ENCODE measurements around the gene ISYNA1.
A peak's percentile ranks its signal among the peaks of the same experiment; 100 is the strongest.

Gene ISYNA1

GRCh38 chr19:18467978-18468377 is 30.0 kb upstream of the ISYNA1 start:
- DNase-seq (ENCODE audit: low spot score), result no peak

- DNase-seq (ENCODE audit: low spot score), result no peak
Measured at GRCh38 chr19:18466354-18466753, 28.4 kb upstream of the ISYNA1 start.

DNA sequence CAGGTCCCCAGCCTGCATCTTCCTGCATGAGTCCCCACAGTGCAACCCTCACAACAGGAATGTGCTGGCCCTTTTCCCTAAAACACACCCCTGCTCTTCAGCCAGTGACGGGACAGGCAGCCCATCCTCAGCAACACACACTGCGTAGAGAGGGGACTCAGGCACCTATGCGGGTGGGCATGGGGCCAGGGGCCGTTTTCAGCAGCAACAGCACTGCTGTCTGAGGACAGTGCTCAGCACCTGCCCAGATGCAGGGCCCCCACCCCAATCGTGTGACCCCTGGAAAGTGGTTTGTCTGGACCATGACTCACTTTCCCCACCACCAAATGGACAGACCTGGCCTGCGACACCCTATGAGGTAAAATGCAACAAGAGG is 28.0 kb upstream of the ISYNA1 start:
- DNase-seq (ENCODE audit: low spot score), result no peak

DNA sequence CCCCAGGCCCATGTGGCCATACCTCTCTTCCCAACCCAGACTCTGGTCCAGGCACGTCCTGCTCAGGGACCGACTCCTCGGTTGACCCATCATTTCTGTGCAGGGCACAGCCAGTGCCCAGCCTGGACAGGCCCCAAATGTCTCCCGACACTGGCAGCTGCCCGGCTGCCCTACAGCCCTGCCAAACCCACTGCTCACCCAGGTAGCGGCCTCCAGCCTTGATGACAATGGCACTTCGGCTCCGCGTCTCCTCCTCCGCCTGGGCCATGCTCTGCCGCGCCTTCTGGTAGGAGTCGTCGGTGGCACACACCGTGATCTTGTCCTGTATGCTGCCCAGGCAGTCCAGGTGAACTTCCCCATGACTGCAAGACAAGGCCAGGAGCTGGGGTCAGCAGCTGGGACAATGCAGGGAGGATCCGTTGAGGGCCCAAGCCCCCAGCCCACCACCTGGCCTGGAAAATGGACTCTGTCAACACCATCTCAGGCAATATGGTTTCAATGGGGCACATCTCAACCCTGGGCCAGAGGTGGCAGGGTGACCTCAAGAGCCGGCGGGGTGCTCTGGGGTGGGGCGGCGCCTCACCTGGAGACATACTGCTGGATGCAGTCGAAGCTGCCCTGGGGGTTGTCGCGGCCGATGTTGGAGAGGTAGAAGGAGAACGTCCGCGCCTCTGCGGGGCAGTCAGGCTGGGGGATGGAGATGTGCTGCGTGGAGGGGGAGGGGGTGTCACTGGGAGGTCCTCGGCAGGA is 27.5 kb upstream of the ISYNA1 start:
- no peak for DNase-seq (ENCODE audit: low spot score)

GRCh38 chr19:18464646-18465045 is 26.7 kb upstream of the ISYNA1 start:
- DNase-seq (ENCODE audit: low spot score), result no peak

- DNase-seq (ENCODE audit: low spot score), result no peak
Measured at GRCh38 chr19:18461471-18461870, 23.5 kb upstream of the ISYNA1 start.

DNA sequence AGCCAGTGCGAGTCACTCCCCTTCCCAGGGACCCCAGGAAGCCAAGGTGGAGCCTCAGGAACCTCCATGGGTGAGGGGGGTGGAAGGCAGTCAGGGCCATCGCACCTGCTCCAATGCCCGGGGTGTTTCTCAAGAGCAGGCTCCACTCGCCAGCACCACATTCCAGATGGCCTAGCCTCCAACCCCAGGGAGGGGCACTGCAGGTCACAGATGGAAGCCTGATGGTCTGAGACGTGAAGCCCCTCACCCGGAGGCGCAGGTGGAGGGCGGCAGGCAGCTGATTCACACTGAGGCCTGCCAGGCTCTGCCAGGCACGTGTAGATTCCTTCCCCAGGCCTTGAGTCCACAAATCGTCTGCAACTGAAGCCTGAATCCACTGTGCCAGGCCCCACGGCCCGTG is 23.0 kb upstream of the ISYNA1 start:
- no peak for DNase-seq (ENCODE audit: low spot score)

DNA sequence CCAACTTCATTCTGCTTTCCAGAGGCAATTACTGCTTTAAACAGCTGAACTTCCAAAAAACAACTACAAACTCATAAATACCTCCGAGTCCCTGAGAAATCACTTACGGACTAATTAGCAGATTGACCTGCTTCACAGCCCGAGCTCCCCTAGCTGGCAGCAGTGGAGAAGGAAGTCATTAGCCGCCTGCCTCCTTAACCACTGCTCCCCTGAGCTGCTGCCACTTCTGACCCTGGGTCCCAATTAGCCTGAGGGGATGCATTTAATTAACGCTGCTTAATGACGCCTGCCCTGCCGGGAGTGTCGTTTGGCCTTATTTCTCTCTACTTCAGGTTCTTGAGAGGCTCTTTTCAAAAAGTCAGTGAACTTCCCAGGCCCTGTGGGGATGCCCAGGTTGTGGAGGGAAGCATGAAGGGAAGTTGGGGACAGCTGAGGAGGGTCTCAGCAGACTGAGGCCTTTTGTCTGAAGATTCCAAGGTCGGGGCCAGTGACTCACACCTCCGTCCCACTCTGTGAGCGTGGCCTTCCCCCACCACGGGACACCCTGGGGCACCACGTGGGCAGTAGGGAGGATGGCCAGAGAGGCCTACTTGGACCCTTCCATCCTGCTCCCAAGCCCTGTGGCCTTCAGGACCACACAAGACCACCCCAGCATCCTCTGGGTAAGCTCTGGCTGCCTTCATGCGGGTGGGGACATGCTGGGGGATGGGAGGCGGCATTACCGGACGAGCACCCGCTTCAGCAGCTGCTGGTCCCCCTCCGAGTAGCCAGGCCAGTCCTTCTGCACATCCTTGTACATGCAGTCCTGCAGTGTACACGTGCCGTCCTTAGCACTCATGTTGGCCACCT is 19.8 kb upstream of the ISYNA1 start:
- DNase-seq (ENCODE audit: low spot score), result no peak

GRCh38 chr19:18456974-18457373 is 19.0 kb upstream of the ISYNA1 start:
- no peak for DNase-seq (ENCODE audit: low spot score)

GRCh38 chr19:18456279-18456678 is 18.3 kb upstream of the ISYNA1 start:
- DNase-seq (ENCODE audit: low spot score), result no peak

- no peak for DNase-seq (ENCODE audit: low spot score)
Measured at GRCh38 chr19:18453269-18454024, 15.5 kb upstream of the ISYNA1 start.

- DNase-seq (ENCODE audit: low spot score), result no peak
Measured at GRCh38 chr19:18452386-18452785, 14.5 kb upstream of the ISYNA1 start.

DNA sequence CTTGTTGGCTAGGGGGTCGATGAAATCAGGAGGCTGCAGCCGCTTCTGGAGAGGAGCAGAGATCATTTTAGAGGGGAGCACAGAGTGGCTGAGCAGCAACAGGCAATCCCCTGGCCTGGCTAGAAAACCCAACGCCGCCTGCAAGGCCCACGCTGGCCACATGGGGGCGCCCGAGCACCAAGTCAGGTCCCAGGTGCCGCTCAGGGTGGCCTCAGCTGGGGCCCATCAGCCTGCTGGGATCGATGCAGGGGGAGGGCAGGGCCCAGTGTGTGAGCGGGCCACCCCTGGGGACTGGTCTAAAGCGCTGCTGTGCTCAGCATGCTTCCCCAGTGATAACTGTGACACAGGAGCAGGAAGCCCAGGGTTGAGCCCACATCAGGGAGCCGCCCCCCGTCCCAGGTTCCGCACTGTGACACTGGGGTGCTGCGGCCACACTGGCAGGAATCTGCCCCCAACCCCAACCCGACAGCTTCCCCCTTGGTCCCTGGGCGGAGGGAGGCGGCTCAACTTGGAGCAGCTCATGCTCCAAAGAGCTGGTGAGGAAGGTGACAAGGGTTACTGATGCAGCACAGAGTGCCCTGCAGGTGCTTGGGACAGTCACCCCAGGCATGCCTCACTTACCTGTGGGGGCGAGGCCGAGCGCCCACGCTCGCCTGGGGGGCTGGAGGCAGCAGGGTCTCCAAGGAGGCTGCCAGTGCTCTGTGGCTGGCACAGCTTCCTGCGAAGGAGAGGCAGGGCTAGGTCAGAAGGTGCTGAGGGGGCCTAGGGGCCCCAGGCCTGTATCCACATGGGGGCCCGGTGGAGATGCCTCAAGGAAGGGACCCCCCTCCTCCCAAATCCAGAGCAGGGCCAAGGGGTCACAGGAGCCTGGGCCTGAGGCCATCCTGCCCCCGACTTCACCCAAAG is 13.3 kb upstream of the ISYNA1 start:
- DNase-seq (ENCODE audit: low spot score), result peak; percentile 93

DNA sequence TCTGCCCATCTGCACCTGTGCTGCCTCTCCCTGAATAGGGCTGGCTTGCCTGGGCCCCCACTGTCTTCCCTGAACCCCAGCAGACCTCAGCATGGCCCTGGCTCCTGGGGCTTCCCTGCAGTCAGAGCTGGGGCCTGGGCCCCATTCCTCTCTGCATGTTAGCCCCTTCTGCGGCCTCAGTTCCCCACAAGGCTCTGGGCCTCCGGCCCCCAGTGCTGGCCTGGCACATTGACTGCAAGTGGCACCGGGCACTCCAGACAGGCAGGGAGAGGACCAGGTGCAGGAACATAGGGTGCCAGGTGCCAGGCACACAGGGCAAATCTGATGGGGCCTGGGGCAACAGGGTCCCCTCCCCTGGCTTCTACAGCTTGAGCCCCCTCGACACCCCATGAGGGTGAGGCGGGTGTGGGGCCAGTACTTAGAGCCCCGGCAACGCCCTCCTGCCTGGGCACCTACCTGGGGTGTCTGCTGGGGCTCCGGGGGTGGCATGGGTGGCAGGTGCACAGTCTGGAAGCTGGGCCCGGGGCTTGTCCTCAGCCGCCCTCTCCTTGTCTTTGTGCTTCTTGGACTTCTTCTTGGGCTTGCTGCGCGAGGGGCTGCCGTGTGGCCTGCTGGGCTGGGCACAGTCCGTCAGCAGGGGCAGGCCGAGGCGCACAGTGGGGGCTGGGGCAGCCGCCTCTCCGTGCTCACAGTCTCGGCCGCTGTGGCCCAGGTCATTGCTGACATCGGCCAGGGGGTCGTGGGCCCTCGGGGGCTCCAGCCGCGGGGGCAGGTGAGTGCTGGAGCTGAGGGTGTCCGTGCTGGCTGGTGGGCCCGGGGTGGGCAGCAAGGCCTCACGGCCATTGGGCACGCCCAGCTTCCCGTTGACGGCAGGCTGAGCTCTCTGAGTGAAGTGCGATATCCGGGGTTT is 12.3 kb upstream of the ISYNA1 start:
- DNase-seq (ENCODE audit: low spot score), result no peak

- DNase-seq (ENCODE audit: low spot score), result no peak
Measured at GRCh38 chr19:18449552-18449951, 11.6 kb upstream of the ISYNA1 start.

GRCh38 chr19:18446811-18447359 is 9.0 kb upstream of the ISYNA1 start:
- peak; percentile 69 for DNase-seq (ENCODE audit: low spot score)

GRCh38 chr19:18446145-18446810 is 8.3 kb upstream of the ISYNA1 start:
- no peak for DNase-seq (ENCODE audit: low spot score)

DNA sequence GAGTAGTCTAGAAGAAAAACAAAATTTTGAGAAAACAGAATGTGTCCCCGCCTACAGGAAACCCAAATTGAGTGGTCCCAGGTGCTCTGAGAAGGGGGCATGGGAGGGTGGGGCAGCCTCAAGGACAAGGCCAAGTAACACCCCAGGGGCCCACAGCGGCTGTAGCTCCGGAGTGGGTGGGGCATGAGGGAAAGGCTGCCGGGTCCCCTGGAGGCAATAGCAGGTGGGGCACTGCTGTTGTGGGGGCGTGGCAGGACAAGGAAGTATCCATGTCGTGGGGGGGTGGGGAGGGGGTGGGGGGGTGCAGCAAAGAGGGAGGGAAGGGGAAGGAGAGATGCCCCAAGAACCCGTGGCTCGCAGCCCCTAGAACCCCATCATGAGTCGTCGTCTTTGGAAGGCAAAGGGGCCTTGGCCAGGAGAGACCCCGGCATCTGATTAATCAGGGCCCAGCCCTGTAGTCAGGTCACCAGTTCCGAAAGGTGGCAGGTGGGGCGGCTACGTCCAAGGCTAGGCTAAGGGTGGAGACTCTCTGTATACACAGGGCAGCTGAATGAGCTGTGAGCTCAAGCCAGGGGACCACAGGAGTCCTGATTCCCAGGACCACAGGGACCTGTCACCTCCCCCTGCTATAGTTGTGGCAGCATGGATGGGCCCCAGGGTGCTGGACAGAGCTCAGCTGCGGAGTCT is 7.5 kb upstream of the ISYNA1 start:
- no peak for DNase-seq (ENCODE audit: low spot score)

DNA sequence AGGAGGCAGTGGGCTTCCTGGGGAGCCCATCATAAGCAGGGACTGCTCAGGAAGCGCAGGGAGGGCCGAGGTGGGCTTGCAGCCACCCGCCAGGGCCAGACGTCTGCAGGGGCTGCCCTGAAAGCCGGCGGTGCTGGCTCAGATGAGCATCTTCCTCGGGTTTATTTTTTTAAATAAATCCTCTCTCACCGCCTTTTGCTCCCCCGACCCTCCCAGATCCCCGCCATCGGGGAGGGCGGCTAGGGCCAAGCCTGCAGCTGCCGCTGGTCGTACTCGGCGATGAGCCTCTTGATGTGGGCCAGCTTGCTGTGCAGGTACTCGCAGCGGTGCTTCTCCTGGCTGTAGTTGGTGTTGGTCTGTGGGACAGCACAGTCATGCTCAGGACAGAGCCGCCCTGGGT is 6.6 kb upstream of the ISYNA1 start:
- DNase-seq (ENCODE audit: low spot score), result no peak
